ENCODE measurements around the gene STX1B. TPM values are rescaled to one million over a fixed set of nuclear protein-coding genes. Genes with fewer than 3 reads are reported as not detected.

STX1B gene
- total RNA-seq, 1 donor = 0.63 TPM

DNA sequence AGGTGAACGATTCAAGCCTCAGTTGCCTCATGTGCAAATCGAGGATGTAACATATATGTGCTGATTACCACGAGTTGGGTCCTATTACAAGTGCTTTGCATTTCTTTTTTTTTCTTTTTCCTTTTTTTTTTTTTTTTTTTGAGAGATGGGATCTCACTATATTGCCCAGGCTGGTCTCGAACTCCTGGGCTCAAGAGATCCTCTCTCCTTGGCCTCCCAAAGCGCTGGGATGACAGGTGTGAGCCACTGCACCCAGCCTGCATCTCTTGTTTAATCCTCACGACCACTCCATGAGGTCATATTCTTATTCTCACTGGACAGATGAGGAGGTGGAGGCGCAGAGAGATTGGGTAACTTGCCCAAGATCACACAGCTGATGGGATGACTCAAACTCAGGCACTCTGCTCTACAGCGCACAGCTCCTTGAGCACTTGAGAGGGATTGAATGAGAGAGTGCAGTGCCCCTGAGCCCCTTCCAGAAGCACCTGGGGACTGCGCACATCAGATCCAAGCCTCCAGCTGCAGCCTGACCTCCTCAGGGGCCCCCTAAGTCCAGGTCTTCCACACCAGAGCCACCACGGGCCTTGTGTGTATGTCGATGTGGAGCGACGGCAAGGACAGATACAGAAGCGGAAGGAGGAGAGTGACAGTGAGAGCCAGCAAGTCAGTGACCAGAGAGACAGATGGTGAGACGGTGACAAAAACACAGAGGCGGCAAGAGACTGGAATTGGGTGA lies 4.9 kb downstream of the STX1B start:
- no peaks in the 10 kb centered on the region for H3K4me1 ChIP-seq (ENCODE audit: insufficient read depth, low read length)
- no peaks in the 10 kb centered on the region for H3K9me3 ChIP-seq (ENCODE audit: low read depth, low read length)
- H3K27me3 ChIP-seq (ENCODE audit: insufficient read depth, low read length) = peaks cover 3% of the 10 kb centered on the region
- H3K4me3 ChIP-seq (ENCODE audit: low read length) = no peak overlapping the region

- peaks cover under 1% of the 10 kb centered on the region for H3K27me3 ChIP-seq (ENCODE audit: insufficient read depth, low read length)
- H3K4me3 ChIP-seq (ENCODE audit: low read length) = no peak overlapping the region
- H3K4me1 ChIP-seq (ENCODE audit: insufficient read depth, low read length) = no peaks in the 10 kb centered on the region
- no peaks in the 10 kb centered on the region for H3K9me3 ChIP-seq (ENCODE audit: low read depth, low read length)
Measured at GRCh38 chr16:31004658-31005057, 5.8 kb downstream of the STX1B start.

DNA sequence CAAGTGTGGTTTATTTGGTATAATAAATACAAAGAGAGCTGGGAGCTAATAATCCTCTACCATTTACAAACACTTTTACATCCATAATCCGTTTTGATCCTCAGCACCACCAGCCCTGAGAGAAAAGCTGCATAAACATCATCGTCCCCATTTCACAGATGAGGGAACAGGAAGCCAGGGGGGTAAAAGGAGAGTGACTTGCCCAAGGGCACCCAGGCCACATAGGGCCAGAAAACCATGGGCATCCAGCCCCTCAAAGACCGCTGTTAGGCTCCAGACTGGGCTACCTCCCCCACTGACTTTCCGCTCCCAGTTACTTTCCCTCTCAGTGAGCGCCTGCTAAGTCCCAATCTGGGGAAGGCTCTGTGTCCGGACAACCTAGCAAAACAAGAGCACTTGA lies 6.7 kb downstream of the STX1B start:
- Histone ChIP-seq H3K4me1 (ENCODE audit: insufficient read depth, low read length) (no peaks in the 10 kb centered on the region), H3K9me3 (ENCODE audit: low read depth, low read length) (no peaks in the 10 kb centered on the region), H3K4me3 (ENCODE audit: low read length) (no peak overlapping the region)

GRCh38 chr16:31002862-31003341 lies 7.5 kb downstream of the STX1B start:
- H3K27me3 ChIP-seq (ENCODE audit: insufficient read depth, low read length) = no peaks in the 10 kb centered on the region

More for the DNA sequence above, 6.7 kb downstream of the STX1B start:
- H3K27me3 ChIP-seq (ENCODE audit: insufficient read depth, low read length) = no peaks in the 10 kb centered on the region

GRCh38 chr16:31002250-31002700 lies 8.2 kb downstream of the STX1B start:
- H3K9me3 ChIP-seq (ENCODE audit: low read depth, low read length) = no peaks in the 10 kb centered on the region
- no peak overlapping the region for H3K4me3 ChIP-seq (ENCODE audit: low read length)
- no peaks in the 10 kb centered on the region for H3K27me3 ChIP-seq (ENCODE audit: insufficient read depth, low read length)
- peaks cover 3% of the 10 kb centered on the region for H3K4me1 ChIP-seq (ENCODE audit: insufficient read depth, low read length)

More at GRCh38 chr16:31002862-31003341, 7.5 kb downstream of the STX1B start:
- no peaks in the 10 kb centered on the region for H3K4me1 ChIP-seq (ENCODE audit: insufficient read depth, low read length)
- no peak overlapping the region for H3K4me3 ChIP-seq (ENCODE audit: low read length)
- H3K9me3 ChIP-seq (ENCODE audit: low read depth, low read length) = no peaks in the 10 kb centered on the region

DNA sequence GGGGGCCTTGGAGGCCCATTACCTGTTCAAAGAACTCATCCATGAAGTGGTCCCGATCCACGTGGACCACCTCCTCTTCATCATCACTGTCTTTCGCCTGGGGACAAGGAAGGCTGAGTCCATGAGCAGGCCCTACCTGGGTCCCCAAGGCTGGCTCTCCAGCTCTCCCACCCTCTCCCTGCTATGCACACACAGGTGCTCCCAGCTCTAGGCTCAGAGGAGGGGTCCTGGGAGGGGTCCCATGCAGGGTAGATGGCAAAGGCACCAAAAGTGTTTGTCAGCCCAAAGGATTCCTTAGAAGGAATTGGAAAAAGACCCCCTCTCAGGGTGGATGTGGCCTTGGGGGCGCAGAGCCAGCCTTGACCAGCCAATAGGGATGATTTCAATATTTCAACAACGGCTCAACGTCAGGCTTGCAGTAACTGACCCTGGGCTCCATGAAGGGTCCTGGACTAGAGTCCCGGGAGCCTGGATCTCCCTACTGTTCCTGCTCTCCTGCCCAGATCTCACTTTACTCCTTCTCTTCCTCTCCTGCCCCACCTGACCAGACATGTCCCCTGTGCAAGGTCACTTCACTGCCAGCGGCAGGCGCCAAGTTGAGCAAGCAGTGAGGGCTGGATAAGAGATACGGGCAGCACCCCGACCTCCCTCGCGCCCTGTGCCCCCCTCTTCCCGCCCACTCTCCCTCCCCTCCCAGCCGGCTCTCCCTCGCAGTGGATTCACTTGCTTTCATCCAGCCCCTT lies 8.8 kb downstream of the STX1B start:
- no peaks in the 10 kb centered on the region for H3K9me3 ChIP-seq (ENCODE audit: low read depth, low read length)
- H3K27me3 ChIP-seq (ENCODE audit: insufficient read depth, low read length) = no peaks in the 10 kb centered on the region
- H3K4me3 ChIP-seq (ENCODE audit: low read length) = no peak overlapping the region
- H3K4me1 ChIP-seq (ENCODE audit: insufficient read depth, low read length) = peaks cover 8% of the 10 kb centered on the region

- Histone ChIP-seq H3K4me3 (ENCODE audit: low read length) (no peak overlapping the region), H3K27me3 (ENCODE audit: insufficient read depth, low read length) (no peaks in the 10 kb centered on the region), H3K9me3 (ENCODE audit: low read depth, low read length) (no peaks in the 10 kb centered on the region), H3K4me1 (ENCODE audit: insufficient read depth, low read length) (peaks cover 13% of the 10 kb centered on the region)
Measured at GRCh38 chr16:31000671-31001382, 9.6 kb downstream of the STX1B start.

- H3K27me3 ChIP-seq (ENCODE audit: insufficient read depth, low read length) = no peaks in the 10 kb centered on the region
Measured at GRCh38 chr16:30998852-30999761, 11.3 kb downstream of the STX1B start.

GRCh38 chr16:30997725-30998711 lies 12.4 kb downstream of the STX1B start:
- H3K4me1 ChIP-seq (ENCODE audit: insufficient read depth, low read length) = peaks cover 21% of the 10 kb centered on the region
- H3K27me3 ChIP-seq (ENCODE audit: insufficient read depth, low read length) = no peaks in the 10 kb centered on the region
- no peaks in the 10 kb centered on the region for H3K9me3 ChIP-seq (ENCODE audit: low read depth, low read length)
- H3K4me3 ChIP-seq (ENCODE audit: low read length) = peak overlapping the region; percentile 26

More at GRCh38 chr16:30998852-30999761, 11.3 kb downstream of the STX1B start:
- Histone ChIP-seq H3K4me1 (ENCODE audit: insufficient read depth, low read length) (peaks cover 17% of the 10 kb centered on the region), H3K9me3 (ENCODE audit: low read depth, low read length) (no peaks in the 10 kb centered on the region), H3K4me3 (ENCODE audit: low read length) (no peak overlapping the region)

GRCh38 chr16:30996985-30997724 lies 13.3 kb downstream of the STX1B start:
- Histone ChIP-seq H3K4me1 (ENCODE audit: insufficient read depth, low read length) (peaks cover 24% of the 10 kb centered on the region), H3K27me3 (ENCODE audit: insufficient read depth, low read length) (no peaks in the 10 kb centered on the region), H3K9me3 (ENCODE audit: low read depth, low read length) (no peaks in the 10 kb centered on the region), H3K4me3 (ENCODE audit: low read length) (peak overlapping the region; percentile 40)

DNA sequence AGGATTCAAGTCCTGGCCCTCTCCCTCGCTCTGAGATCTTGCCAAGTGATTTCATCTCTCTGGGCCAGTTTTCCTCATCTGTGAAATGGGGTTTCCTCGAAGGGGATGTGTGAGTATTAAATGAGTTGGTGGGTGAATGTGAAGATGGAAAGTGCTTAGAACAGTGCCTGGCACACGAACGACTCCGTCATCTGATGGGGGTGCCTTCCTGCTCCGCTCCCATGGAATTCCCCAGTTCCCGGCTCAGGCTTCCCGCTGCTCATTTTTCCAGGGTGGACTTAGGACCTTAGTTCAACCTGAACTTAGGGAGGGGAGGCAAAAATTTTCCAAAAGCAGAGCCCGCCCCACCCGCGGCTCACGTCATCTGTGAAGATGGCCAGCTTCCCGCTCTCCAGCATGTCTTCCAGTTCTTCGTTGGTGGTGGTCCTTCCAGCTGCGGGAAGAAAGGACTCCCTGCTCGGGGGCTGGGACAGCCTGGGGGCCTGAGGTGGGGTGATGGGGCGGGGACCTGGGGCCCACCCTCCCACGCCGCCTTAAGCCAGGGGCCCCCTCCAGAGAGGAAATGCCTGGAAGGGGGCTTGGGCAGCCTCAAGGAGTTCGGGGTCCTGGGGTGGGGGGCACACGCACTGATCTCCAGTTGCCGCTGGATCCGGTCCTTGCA lies 14.0 kb downstream of the STX1B start:
- H3K27me3 ChIP-seq (ENCODE audit: insufficient read depth, low read length) = no peaks in the 10 kb centered on the region
- peak overlapping the region; percentile 40 for H3K4me3 ChIP-seq (ENCODE audit: low read length)
- H3K4me1 ChIP-seq (ENCODE audit: insufficient read depth, low read length) = peaks cover 24% of the 10 kb centered on the region
- no peaks in the 10 kb centered on the region for H3K9me3 ChIP-seq (ENCODE audit: low read depth, low read length)

GRCh38 chr16:30995927-30996323 lies 14.5 kb downstream of the STX1B start:
- Histone ChIP-seq H3K4me3 (ENCODE audit: low read length) (no peak overlapping the region), H3K27me3 (ENCODE audit: insufficient read depth, low read length) (no peaks in the 10 kb centered on the region), H3K9me3 (ENCODE audit: low read depth, low read length) (no peaks in the 10 kb centered on the region), H3K4me1 (ENCODE audit: insufficient read depth, low read length) (peaks cover 24% of the 10 kb centered on the region)

Data from mononuclear cell (primary cell).